Smooth muscle cell (in vitro differentiated cells): ENCODE measurements around the gene SORD. TPM values are rescaled to one million over a fixed set of nuclear protein-coding genes. Genes with fewer than 3 reads are reported as not detected.

Experiments used
- DNase-seq: peaks from one replicate; lab custom pipeline; 2025; ENCODE audit not compliant: unreplicated experiment; lab: John Stamatoyannopoulos, UW
- H2AFZ ChIP-seq: fragments of 200-600 bp; sonication (generic); 2 replicates; pipeline ENCODE4 v1.6.0; 2016; ENCODE audit warnings: antibody characterized with exemption, low read depth, mild to moderate bottlenecking
- H3F3A ChIP-seq: fragments of 200-600 bp; sonication (generic); 2 replicates; pipeline ENCODE4 v1.6.0; 2017; ENCODE audit warnings: antibody characterized with exemption, low read depth
- H3K27ac ChIP-seq: fragments of 200-600 bp; sonication (generic); 2 replicates; pipeline ENCODE4 v1.5.1; 2016; ENCODE audit warnings: low read depth, mild to moderate bottlenecking
- H3K27me3 ChIP-seq: fragments of 200-600 bp; sonication (generic); 2 replicates; pipeline ENCODE4 v1.6.1; 2016; ENCODE audit warnings: low read depth, mild to moderate bottlenecking
- H3K36me3 ChIP-seq: fragments of 200-600 bp; sonication (generic); 2 replicates; pipeline ENCODE4 v1.5.1; 2016; ENCODE audit warnings: low read depth
- H3K4me1 ChIP-seq: fragments of 200-600 bp; sonication (generic); 2 replicates; pipeline ENCODE4 v1.5.1; 2016; ENCODE audit warnings: low read depth
- H3K4me2 ChIP-seq: fragments of 200-600 bp; sonication (generic); 2 replicates; pipeline ENCODE4 v1.6.0; 2016; ENCODE audit warnings: mild to moderate bottlenecking
- H3K4me3 ChIP-seq: fragments of 200-600 bp; sonication (generic); 2 replicates; pipeline ENCODE4 v1.5.1; 2016; ENCODE audit warnings: mild to moderate bottlenecking
- H3K79me2 ChIP-seq: fragments of 200-600 bp; sonication (generic); 2 replicates; pipeline ENCODE4 v1.6.0; 2016; ENCODE audit warnings: low read depth, mild to moderate bottlenecking
- H3K9ac ChIP-seq: fragments of 200-600 bp; sonication (generic); 2 replicates; pipeline ENCODE4 v1.6.0; 2016; ENCODE audit warnings: low read depth
- H3K9me3 ChIP-seq: fragments of 200-600 bp; sonication (generic); replicated peaks from 2 replicates; pipeline ENCODE4 v1.5.1; 2016; ENCODE audit warnings: low read depth
- H4K20me1 ChIP-seq: fragments of 200-600 bp; sonication (generic); 2 replicates; pipeline ENCODE4 v1.6.0; 2016; ENCODE audit warnings: low read depth
- CTCF ChIP-seq: fragments of 200-600 bp; sonication (generic); IDR thresholded peaks from 2 replicates; pipeline ENCODE4 v1.5.1; 2017; ENCODE audit warnings: borderline replicate concordance, mild to moderate bottlenecking, antibody characterized with exemption; ENCODE audit not compliant: insufficient read depth, poor library complexity, severe bottlenecking
- WGBS: methylation state at CpG from one replicate; pipeline ENCODE4 v1.1.7; 2016; ENCODE audit warnings: low lambda C conversion rate; 5-methylcytosine and 5-hydroxymethylcytosine counted together
- polyA plus RNA-seq: library from polyadenylated mRNA; unstranded; fragments of >200 nt; fragmentation: Nextera tagmentation; extraction: Ambion mirVana; gene quantifications from 2 replicates; pipeline ENCODE4 v1.2.1, GENCODE V29; 2016
- total RNA-seq: library from RNA; depleted of rRNA; stranded (reverse); fragments of >200 nt; gene quantifications from 2 replicates; pipeline ENCODE4 v1.2.3, GENCODE V29; 2014

The SORD gene
- total and polyA plus RNA-seq, 2 experiments from 2014 or later, result 22.1 to 26.8 TPM

DNA sequence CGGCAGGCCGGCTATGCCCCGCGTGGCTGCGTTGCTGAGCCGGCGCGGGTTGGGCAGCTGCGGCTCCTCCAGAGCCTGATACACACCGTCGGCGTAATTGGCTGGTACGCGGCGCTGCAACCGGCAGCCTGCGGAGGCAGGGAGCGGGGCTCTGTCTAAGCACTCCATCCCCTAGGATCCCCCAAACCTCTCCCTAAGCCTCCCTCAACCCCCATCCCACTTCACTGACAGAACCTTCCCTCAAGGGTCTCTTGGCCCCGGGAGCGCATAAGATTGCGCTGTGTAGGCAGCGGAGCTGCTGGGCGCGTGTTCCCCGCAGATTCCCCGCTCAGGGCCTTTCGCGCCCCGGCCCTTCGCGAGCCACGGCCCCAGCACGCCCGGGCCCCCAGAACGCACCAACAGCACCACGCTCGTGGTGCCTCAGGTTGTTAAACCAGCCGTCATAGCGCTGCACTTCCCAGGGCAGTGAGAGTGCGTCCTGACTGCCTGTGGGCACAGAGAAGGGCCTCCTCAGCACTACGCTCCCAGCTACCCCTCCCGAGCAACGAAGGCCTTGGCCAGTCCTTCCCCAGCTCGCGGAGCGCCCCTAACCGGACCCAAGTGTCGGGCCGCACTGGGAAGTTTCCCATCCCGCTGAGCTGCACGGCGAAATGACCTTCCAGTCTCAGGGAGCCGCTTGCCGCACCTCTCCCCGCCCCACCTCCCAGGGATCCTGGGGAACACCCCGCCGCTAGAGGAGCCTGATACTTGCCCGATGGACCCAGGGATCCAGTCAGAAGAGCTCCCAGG is 89.8 kb downstream of the SORD start:
- no peak overlapping the region for H2AFZ ChIP-seq
- TF ChIP-seq CTCF, result no peak

DNA sequence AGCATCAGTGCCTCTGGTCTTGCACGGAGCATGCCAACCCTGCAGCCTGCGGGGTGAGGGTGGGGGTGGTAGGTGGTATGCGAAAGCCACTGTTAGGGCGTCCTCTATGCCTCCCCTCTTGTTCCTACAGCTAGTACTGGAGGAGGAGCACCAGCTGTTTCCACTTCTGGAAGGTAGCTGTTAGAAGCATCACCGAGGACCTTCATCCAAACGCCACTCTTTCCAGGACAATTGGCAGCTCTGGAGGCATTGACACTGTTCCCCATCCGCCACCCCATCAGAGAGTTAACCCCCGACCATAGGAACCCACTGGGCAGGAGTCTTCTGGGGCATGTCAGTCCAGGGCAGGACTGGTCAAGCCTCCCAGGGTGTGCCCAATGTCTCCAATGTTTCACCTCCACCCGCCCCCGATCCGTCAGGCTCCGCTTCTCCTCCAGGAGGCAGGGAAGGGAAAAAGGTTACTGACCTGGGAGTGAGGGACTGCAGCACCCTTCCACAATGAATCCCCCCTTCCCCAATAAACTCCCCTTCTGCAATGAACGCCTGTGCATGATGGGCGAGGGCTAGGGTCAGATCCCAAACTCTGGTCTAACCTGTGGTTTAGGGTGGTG is 90.5 kb downstream of the SORD start:
- Histone ChIP-seq H3K36me3 (no peaks in the 10 kb centered on the region), H4K20me1 (no peaks in the 10 kb centered on the region), H3F3A (no peaks in the 10 kb centered on the region), H3K4me3 (no peak overlapping the region), H3K4me2 (peak overlapping the region; percentile 81), H3K9me3 (no peaks in the 10 kb centered on the region), H3K79me2 (no peaks in the 10 kb centered on the region), H3K4me1 (peaks cover 8% of the 10 kb centered on the region), H3K27me3 (peaks cover 87% of the 10 kb centered on the region), H3K27ac (no peak overlapping the region), H3K9ac (no peak overlapping the region), H2AFZ (no peak overlapping the region)
- no peak for TF ChIP-seq CTCF
- DNase-seq, result no peak
- WGBS, result 25% methylated on average over 14 of the region's 14 CpGs

More for the DNA sequence above, 89.8 kb downstream of the SORD start:
- H3K4me1 ChIP-seq, result peaks cover 8% of the 10 kb centered on the region
- H4K20me1 ChIP-seq, result no peaks in the 10 kb centered on the region
- H3K36me3 ChIP-seq, result no peaks in the 10 kb centered on the region
- no peak overlapping the region for H3K27ac ChIP-seq
- no peaks in the 10 kb centered on the region for H3F3A ChIP-seq
- H3K4me2 ChIP-seq, result peak overlapping the region; percentile 81
- H3K9ac ChIP-seq, result no peak overlapping the region
- DNase-seq, result no peak
- peaks cover 94% of the 10 kb centered on the region for H3K27me3 ChIP-seq
- WGBS, result 7% methylated on average over 46 of the region's 58 CpGs
- no peaks in the 10 kb centered on the region for H3K9me3 ChIP-seq
- peak overlapping the region; percentile 36 for H3K4me3 ChIP-seq
- H3K79me2 ChIP-seq, result no peaks in the 10 kb centered on the region

DNA sequence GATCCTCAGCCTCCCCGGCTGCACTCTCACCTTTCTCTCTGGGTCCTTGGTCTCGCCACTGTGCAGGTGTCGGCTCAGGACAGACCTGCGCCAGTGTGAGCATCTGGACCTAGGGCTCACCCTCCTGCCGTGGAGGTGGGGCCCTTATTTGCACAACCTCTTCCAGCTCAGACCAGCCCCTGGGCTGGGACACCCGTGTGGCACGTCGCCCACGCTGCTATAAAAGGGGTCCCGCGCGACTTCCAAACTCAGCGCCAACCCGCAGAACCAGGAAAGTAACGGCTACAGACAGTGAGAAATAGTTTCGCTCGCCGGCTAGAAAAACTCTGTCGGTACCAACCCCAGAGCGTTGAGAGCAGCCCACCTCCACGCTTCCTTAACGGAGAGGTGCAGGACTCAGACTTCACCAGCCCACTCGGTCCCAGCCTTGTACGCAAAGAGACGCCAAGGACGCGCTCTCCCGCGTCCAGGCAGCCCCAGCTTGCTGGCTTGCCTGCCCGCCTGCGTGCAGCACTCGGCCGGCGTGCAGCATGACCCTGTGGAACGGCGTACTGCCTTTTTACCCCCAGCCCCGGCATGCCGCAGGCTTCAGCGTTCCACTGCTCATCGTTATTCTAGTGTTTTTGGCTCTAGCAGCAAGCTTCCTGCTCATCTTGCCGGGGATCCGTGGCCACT is 91.2 kb downstream of the SORD start, which contains the start of the genes DUOX2 and DUOXA2:
Gene DUOX2 (minus strand): TSS at position 97 of the 675 bp plus-strand sequence. CDS start 761 bp downstream, outside the sequence.
Gene DUOXA2 (plus strand): TSS at position 251 of the 675 bp plus-strand sequence. CDS start 280 bp downstream, at position 531.
- no peak within 1 kb of the TSS for H3K9ac ChIP-seq
- H3F3A ChIP-seq, result no peaks in the 10 kb centered on the region
- H3K4me3 ChIP-seq, result peak within 1 kb of the TSS; percentile 36
- peaks cover 82% of the 10 kb centered on the region for H3K27me3 ChIP-seq
- no peaks in the 10 kb centered on the region for H3K79me2 ChIP-seq
- H3K4me1 ChIP-seq, result peaks cover 8% of the 10 kb centered on the region
- DNase-seq, result no peak
- H3K36me3 ChIP-seq, result no peaks in the 10 kb centered on the region
- no peak for TF ChIP-seq CTCF
- no peak within 1 kb of the TSS for H2AFZ ChIP-seq
- no peaks in the 10 kb centered on the region for H3K9me3 ChIP-seq
- no peak within 1 kb of the TSS for H3K27ac ChIP-seq
- peak within 1 kb of the TSS; percentile 81 for H3K4me2 ChIP-seq
- WGBS, result 16% methylated on average over 42 of the region's 42 CpGs
- H4K20me1 ChIP-seq, result no peaks in the 10 kb centered on the region
